GM21737 (cell line): ENCODE measurements around the gene THSD1.
"Not testable (repeated sequence)": the region's sequence is repeated elsewhere in the genome, so short reads cannot be mapped to it uniquely, and the experiment has no call there.

Experiments used
- ATAC-seq: cut with Tn5 transposase; IDR thresholded peaks from one replicate; pipeline ENCODE4 v1.9.1; 2021; ENCODE audit warnings: mild to moderate bottlenecking, moderate library complexity; ENCODE audit not compliant: unreplicated experiment

The THSD1 gene

GRCh38 chr13:52356327-52356726 lies 49.6 kb downstream of the THSD1 start:
- no peak for ATAC-seq

DNA sequence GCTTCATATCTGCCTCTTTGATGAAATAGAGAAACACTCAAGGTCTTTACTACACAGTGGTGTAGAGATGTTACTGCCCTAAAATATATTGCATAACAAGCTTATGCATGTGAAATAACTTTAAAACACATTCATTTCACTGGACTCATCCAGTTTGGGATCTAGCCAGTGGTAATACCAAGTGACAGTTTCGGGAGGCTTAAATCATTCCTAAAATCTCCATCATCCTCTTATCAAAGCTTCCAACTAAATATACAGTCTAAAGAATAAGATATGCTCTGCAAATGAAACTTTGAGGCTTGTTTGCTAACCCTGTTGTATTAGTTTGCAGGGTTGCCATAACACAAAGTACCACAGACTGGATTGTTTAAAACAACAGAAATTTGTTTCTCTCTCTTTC lies 52.8 kb downstream of the THSD1 start:
- no peak for ATAC-seq

GRCh38 chr13:52348983-52349780 lies 56.8 kb downstream of the THSD1 start:
- ATAC-seq, result no peak

GRCh38 chr13:52348071-52348470 lies 57.9 kb downstream of the THSD1 start:
- ATAC-seq, result no peak

DNA sequence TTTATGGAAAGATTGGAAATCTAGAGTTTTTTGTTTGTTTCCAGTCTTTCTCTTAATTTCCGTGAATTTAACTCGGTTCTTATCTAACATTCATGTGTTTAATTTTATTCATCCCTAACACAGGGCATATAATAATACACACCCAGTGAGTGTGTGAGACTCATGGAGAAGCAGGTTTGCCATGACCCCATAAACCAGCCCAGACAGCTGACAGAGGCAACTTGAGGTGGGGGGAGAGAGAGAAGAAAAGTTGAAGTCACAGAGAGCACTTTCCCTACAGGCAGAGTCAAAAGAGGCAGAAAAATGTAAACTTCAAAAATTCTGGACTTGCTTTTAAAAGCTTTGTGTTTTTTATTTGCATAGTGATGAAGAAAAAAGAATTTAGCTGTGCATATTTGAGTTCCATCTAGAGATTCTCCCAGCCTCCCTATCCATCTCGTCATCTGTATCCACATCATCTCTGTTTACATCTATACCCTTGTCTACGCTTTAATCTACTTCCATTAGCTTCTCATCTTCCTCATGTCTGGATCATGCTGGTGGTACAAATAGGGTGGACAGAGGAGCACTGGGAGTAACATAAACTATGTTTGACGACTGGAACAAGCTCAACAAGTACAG lies 60.2 kb downstream of the THSD1 start:
- ATAC-seq, result no peak

DNA sequence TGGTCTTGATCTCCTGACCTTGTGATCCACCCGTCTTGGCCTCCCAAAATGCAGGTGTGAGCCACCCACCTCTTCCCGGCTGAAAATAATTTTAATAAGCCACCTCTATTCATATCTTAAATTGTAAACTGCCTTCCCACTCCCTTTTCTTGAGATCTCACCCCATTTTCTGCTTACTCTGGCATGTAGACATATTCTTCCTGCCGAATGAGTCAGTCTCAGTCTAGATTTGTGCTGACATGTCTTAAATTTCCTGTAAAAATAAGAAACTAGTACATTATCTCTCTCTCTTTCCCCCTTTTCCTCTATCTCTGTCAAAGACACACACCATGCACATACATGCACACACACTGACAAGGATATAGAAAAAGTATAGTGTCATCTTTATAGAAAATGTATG lies 60.9 kb downstream of the THSD1 start:
- no peak for ATAC-seq

- ATAC-seq, result no peak
Measured at GRCh38 chr13:52344108-52344507, 61.9 kb downstream of the THSD1 start.

GRCh38 chr13:52342203-52342602 lies 63.8 kb downstream of the THSD1 start:
- ATAC-seq, result not testable (repeated sequence)

DNA sequence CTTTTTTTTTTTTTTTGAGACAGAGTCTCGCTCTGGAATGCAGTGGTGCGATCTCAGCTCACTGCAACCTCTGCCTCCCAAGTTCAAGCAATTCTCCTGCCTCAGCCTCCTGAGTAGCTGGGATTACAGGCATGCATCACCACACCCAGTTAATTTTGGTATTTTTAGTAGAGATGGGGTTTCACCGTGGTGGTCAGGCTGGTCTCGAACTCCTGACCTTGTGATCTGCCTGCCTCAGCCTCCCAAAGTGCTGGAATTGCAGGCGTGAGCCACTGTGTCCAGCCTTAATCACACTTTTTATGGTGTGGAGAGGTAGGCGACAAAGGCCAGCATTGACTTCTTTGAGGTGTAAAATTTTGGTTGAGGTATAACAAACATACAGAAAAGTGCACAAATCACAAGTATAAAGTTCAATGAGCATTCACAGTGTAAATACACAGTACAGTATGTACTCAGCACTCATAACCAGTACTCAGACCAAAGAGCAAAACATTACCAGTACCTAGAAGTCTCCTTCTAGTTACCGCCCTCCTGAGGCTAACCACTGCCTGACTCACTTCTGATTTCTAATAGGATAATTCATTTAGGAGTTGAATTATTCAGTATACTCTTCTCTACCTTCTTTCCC lies 68.0 kb downstream of the THSD1 start:
- not testable (repeated sequence) for ATAC-seq

GRCh38 chr13:52334107-52334506 lies 71.9 kb downstream of the THSD1 start:
- ATAC-seq, result not testable (repeated sequence)

DNA sequence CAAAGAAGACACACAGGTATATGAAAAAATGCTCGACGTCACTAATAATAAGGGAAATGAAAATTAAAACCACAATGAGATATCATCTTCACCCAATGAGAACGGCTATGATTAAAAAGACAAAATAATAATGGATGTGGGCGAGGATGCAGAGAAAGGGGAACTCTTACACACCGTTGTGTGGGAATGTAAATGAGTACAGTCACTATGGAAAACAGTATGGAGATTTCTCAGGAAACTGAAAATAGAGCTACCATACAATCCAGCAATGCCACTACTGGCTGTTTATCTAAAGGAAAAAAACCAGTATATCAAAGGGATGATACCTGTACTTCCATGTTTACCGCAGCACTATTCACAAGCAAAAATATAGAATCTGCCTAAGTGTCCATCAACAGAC lies 74.1 kb downstream of the THSD1 start:
- not testable (repeated sequence) for ATAC-seq
